Ecto neural progenitor cell (in vitro differentiated cells): ENCODE data around the gene CDC14B.
"Not testable (repeated sequence)": the region's sequence is repeated elsewhere in the genome, so short reads cannot be mapped to it uniquely, and the experiment has no call there.

Experiments
- DNase-seq: peaks from one replicate; pipeline ENCODE4 v3.0.0-alpha.2; 2018; ENCODE audit warnings: low spot score

Gene CDC14B

GRCh38 chr9:96619491-96620180 is at the start of gene CDC14B:
Gene CDC14B (minus strand): TSS chr9:96619843. CDS start chr9:96619378, 465 bp downstream.
- peak; percentile 95 for DNase-seq

DNA sequence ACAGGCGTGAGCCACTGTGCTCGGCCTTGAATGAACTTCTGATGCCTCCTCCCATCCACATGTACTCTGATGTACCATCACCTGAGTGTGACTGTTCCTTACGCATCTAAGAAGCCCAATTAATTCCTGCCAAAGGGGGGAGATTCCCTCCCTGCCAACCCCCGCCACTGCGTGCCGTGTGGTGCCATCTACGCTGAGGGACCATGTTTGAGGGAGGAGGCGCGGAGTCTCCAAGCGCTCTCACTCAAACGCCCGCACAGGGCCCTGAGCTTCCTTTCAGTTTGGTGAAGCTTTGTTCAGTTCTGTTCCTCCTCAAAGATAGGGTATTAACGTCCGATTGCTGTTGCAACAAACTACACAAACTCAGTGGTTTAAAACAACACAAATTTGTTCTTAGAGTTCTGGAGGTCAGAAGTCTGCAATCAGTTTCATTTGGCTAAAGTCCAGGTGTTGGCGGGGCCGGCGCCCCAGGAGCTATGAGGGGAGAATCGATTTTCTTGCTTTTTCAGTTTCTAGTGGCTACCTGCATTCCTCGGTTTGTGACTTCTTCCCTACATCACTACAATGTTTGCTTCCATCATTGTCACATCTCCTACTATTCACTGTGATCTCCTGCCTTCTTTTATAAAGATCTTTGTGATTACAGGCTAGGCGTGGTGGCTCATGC is 49.4 kb upstream of the CDC14B start:
- DNase-seq, result no peak

GRCh38 chr9:96667363-96667728 is 47.7 kb upstream of the CDC14B start:
- DNase-seq, result no peak

DNA sequence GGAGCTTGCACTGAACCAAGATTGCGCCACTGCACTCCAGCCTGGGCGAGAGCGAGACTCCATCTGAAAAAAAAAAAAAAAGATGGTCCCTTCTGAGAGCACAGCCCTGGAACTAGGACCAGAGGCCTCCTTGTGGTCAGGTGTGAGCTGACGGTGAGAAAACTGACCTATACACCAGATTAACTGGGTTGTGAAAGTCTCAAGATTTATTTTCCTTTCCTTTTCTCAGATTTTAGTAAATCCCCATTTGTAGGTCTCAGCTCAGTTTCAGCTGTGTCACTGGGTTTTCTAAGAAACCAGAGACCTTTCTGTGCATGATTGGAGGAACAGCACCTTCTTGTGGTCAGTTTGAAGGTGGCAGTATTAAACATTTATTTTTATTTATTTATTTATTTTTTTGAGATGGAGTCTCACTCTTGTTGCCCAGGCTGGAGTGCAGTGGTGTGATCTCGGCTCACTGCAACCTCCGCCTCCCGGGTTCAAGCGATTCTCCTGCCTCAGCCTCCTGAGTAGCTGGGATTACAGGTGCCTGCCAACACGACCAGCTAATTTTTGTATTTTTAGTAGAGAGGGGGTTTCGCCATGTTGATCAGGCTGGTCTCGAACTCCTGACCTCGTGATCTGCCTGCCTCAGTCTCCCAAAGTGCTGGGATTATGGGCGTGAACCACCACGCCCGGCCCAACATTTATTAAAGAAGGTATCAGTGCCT is 47.2 kb upstream of the CDC14B start:
- DNase-seq, result not testable (repeated sequence)

GRCh38 chr9:96665789-96666188 is 46.1 kb upstream of the CDC14B start:
- no peak for DNase-seq

DNA sequence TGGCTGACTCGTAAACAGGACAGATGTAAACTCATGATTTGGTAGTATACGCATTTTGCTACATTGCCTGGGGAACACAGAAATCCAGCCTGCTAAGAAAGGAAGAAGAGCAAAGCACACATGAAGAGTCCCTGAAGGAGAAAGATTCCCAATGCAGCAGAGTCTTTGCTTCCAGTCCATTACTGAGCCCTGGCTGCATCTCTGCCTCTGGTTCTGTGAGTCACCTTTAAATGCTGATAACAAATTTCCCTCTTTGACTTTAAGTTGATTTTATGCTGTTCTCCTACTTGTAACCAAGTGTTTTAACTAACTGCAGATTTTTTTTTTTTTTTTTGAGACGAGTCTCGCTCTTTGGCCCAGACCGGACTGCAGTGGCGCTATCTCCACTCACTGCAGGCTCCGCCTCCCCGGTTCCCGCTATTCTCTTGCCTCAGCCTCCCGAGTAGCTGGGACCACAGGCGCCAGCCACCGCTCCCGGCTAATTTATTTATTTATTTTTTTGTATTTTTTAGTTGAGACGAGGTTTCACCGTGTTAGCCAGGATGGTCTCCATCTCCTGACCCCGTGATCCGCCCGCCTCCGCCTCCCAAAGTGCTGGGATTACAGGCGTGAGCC is 44.0 kb upstream of the CDC14B start:
- DNase-seq, result no peak

- no peak for DNase-seq
Observed at GRCh38 chr9:96661711-96662110, 42.1 kb upstream of the CDC14B start.

- DNase-seq, result no peak
Observed at GRCh38 chr9:96660692-96661248, 41.1 kb upstream of the CDC14B start.

GRCh38 chr9:96655198-96655851 is 35.7 kb upstream of the CDC14B start, which contains the start of gene PRXL2C:
Gene PRXL2C (minus strand): TSS chr9:96655317. CDS start chr9:96655281, 36 bp downstream.
- no peak for DNase-seq

DNA sequence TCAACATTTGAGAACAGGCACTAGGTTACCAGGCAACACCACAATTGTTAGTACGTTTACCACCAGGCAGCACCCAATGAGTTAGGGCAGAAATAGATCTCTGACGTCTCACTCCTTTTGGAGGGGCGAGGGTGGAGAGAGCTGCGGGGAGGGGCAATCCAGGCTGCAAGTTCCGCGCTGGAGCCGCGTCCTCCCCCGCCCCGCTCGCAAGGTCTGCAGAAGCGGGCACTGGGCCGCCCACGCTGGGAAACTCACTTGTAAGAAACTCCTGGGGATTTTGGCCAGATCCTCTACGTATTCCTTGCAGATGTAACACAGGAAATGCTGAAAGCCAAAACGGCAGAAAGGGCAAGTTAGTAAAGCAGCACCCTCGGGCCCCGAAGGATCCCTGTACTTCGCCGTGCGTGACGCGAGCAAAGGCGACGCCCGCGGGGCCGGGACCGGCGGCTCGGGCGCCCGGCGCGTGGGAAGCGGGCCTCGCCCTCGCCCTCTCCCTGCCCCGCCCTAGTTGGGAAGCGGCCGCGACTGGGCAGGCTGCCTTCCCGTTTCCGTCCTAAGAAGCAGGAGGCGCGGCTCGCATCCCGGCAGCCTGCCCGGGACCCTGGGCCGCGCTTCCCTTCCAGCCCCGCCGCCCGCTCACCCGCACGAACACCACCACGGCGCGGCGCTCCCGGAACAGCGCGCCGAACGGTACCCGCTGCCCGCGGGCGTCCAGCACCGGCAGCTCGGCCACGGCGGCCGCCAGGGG is 35.0 kb upstream of the CDC14B start:
- DNase-seq, result peak; percentile 85

GRCh38 chr9:96651626-96652025 is 32.0 kb upstream of the CDC14B start:
- DNase-seq, result no peak

DNA sequence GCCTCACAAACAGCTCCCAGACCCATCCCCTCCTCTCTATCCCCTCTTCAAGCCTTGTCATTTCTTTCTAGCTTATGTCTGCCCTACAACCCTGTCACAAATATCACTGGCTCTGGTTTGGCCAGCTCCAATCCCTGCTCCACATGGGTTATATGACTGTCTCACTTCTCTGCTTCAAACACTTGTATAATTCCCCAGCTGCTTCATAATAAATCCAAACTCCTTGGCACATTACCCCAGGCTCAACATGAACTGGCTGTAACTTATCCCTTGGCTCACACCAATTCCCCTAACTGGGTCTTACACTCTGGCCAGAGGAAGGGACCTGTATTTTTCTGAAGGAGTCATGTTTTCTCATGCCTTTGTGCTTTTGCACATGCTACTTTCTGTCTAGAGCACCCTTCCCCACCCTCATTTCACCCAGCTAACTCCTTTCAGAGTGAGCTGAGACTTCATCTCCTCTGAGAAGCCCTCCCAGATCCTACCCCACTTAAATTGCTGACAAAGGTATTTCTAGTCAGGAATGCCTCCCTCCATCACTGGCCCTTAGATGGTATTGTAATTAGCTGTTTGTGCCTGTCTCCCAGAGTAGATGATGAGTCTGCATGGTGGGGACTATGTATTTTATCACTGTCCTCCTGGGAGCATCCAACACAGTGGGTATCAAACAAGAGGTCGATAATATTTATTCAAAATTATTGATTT is 30.1 kb upstream of the CDC14B start:
- DNase-seq, result no peak

DNA sequence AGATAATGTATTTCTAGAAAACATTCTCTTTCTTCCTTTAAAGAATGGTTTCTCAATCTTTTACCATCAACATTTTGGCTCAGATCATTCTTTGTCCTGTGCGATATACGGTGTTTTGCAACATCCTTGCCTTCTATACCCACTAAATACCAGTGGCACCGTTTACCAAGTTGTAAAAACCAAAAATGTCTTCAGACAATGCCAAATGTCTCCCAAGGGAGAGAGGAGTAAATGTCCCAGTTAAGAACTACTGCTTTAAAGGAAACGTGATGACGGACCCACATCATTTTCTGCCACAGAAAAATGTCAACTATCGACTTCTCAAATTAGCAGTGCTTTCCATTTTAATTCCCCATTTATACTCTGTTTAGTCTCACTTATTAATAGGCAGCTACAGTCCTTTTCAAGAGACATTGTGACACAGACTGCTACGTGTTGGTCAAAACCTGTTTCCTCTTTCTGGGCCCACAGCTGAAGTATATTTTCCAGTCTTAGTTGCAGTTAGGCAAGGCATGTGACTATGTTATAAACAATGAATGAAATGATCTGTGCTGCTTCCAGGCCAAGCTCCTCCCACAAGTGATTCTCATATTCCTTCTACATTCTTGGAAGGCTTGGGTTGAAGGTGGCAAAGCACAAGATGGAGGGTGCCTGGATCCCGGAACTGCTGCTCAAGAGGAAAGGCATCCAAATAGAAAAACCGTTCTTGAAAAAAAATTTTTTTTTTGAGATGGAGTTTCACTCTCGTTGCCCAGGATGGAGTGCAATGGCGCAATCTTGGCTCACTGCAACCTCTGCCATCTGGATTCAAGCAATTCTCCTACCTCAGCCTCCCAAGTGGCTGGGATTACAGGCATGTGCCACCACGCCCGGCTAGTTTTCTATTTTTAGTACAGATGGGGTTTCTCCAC is 26.7 kb upstream of the CDC14B start:
- no peak for DNase-seq

DNA sequence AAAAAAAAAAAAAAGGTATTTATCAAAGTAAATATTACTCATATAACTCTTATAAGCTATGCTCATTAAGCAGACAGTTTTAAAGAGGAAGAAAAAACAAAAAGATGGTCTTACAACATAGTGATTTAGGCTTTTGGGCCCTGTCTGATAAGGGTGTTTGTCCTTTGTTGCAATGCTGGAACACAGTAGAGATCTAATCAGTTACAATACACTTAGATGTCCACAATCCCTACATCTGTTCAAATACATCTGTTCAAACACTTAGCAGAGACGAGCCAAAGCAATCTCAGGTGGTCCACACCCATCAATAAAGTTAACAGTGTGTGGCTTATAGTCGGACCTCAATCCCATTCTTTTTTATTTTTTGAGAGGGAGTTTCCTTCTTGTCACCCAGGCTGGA is 24.5 kb upstream of the CDC14B start:
- DNase-seq, result no peak

DNA sequence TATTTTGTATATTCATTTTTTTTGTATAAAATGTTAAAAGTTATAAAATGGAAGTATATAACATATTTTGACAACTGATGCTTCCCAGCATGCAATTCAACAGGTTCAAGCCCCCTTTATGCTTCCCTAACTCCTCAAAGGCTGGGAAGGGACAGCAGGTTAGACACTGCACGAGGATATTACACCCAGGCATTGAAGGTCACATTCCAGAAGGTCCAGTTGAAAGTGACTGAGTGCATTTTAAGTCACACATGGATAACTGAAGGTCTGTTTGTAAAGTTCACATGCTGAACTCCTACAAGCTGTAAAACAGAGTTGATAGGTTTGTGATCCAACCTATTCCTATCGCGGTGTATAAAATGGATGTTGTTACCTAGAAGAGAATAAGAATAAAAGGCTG is 21.9 kb upstream of the CDC14B start:
- DNase-seq, result no peak

GRCh38 chr9:96638606-96639364 is 19.1 kb upstream of the CDC14B start:
- DNase-seq, result no peak

GRCh38 chr9:96636368-96636767 is 16.7 kb upstream of the CDC14B start:
- DNase-seq, result no peak

GRCh38 chr9:96633579-96633978 is 13.9 kb upstream of the CDC14B start:
- DNase-seq, result not testable (repeated sequence)

GRCh38 chr9:96626912-96627311 is 7.3 kb upstream of the CDC14B start:
- no peak for DNase-seq
